ENCODE measurements around the gene APRT.

GRCh38 chr16:88841521-88842307 lies 30.0 kb upstream of the APRT start:
- TF ChIP-seq CTCF (IDR thresholded peaks at IDR 0.05) (no peak), POLR2A (IDR thresholded peaks at IDR 0.05) (no peak)
